ENCODE measurements around the gene CPNE2.

Gene CPNE2

GRCh38 chr16:57152096-57153093, 60.0 kb downstream of the CPNE2 start:
- H3K27ac ChIP-seq, result peak overlapping the region in 2 of 21 experiments; percentile 5 to 8

GRCh38 chr16:57153841-57154240, 61.5 kb downstream of the CPNE2 start:
- Histone ChIP-seq H3K4me3 (no peak overlapping the region), H3K27ac (no peak overlapping the region)

More at GRCh38 chr16:57152096-57153093, 60.0 kb downstream of the CPNE2 start:
- H3K4me3 ChIP-seq, result no peak overlapping the region

- no peak overlapping the region for H3K27ac ChIP-seq
- H3K4me3 ChIP-seq, result no peak overlapping the region
Observed at GRCh38 chr16:57155702-57156350, 63.4 kb downstream of the CPNE2 start.

DNA sequence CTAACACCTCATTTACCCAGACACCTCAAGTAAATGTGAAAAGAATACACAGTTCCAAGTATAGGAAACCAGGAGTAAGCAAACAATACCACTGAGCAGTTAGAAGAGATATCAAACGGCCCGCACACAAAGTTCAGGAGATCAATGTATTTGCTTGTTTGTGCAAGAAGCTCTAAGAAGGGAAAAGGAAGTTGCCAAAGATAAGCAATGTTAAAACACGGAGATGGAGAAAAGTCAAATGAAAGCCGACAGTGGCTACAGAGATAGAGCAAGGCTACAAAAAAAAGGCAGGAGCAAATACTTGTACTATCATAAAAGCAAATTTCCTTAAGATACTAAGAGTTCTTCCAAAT, 63.9 kb downstream of the CPNE2 start:
- no peak overlapping the region for H3K4me3 ChIP-seq
- H3K27ac ChIP-seq, result no peak overlapping the region

GRCh38 chr16:57157533-57157932, 65.2 kb downstream of the CPNE2 start:
- no peak overlapping the region for H3K27ac ChIP-seq
- no peak overlapping the region for H3K4me3 ChIP-seq

- Histone ChIP-seq H3K27ac (no peak overlapping the region), H3K4me3 (no peak overlapping the region)
Observed at GRCh38 chr16:57159447-57159846, 67.1 kb downstream of the CPNE2 start.

DNA sequence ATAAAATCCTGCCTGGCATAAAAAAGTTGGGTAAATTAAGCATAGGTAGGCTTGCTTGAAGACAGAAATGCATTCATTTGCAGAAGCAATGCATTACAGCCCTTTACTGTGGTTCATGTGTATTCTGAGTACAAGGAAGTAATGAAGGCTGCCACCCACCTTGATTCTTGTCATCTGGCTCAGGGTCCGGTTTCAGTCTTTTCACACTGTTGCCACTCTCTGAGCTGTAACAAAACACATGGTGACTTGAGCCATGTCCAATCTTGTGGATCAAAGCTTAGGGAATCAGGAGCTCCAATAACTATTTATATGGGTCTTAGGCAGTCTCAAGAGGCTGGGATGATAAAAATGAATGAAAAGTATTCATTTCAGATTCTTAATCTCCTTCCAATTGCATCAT, 71.5 kb downstream of the CPNE2 start:
- no peak overlapping the region for H3K4me3 ChIP-seq
- no peak overlapping the region for H3K27ac ChIP-seq

DNA sequence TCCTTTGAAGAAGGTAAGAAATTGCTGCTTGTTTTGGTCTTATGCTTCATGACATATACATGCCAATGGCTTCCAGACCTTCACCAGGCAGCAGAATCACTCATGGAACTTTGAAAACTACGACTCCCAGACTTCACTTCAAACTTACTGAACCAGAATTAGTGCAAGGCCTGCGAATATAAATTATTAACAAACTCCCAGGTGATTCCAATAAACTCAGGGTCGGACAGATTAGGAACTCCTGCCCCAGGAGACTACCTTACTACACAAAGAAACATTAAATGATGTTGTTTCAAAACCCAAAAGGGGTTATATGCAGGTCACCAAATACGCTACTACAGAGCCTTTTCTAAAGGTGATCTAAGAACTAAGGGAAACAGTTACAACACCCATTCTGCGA, 73.1 kb downstream of the CPNE2 start:
- Histone ChIP-seq H3K4me3 (no peak overlapping the region), H3K27ac (no peak overlapping the region)

- H3K4me3 ChIP-seq, result no peak overlapping the region
- H3K27ac ChIP-seq, result no peak overlapping the region
Observed at GRCh38 chr16:57165938-57166337, 73.6 kb downstream of the CPNE2 start.

GRCh38 chr16:57166451-57166850, 74.1 kb downstream of the CPNE2 start:
- Histone ChIP-seq H3K4me3 (no peak overlapping the region), H3K27ac (peak overlapping the region in 10 of 21 experiments; percentile 1 to 67 (median 19))

GRCh38 chr16:57166951-57167350, 74.6 kb downstream of the CPNE2 start:
- no peak overlapping the region for H3K4me3 ChIP-seq
- H3K27ac ChIP-seq, result peak overlapping the region in 10 of 21 experiments; percentile 1 to 67 (median 19)

DNA sequence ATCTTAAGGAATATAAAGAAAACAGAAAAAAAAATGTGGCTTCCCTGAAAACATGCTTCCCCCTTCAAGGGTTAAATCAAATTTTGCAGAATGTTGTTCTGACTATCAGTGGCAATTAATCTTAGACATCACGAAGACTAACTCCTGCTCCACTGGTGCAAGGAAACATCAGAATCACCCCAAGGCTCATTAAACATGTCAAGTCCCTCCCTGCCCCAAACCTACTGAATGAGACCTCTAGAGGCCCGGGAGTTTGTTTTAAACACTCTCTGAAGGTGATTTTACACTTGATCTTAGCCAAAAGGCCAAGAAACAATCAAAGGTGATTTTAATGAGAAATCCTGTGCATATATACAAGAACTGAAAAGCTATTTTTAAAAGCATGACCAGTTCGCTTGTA, 75.2 kb downstream of the CPNE2 start:
- H3K27ac ChIP-seq, result peak overlapping the region in 7 of 21 experiments; percentile 5 to 67 (median 14)

GRCh38 chr16:57167953-57168352, 75.6 kb downstream of the CPNE2 start:
- H3K27ac ChIP-seq, result peak overlapping the region in 2 of 21 experiments; percentile 5 to 67

More for the DNA sequence above, 75.2 kb downstream of the CPNE2 start:
- no peak overlapping the region for H3K4me3 ChIP-seq

GRCh38 chr16:57169327-57169726, 76.9 kb downstream of the CPNE2 start:
- H3K27ac ChIP-seq, result no peak overlapping the region
- H3K4me3 ChIP-seq, result no peak overlapping the region

More at GRCh38 chr16:57167953-57168352, 75.6 kb downstream of the CPNE2 start:
- no peak overlapping the region for H3K4me3 ChIP-seq

DNA sequence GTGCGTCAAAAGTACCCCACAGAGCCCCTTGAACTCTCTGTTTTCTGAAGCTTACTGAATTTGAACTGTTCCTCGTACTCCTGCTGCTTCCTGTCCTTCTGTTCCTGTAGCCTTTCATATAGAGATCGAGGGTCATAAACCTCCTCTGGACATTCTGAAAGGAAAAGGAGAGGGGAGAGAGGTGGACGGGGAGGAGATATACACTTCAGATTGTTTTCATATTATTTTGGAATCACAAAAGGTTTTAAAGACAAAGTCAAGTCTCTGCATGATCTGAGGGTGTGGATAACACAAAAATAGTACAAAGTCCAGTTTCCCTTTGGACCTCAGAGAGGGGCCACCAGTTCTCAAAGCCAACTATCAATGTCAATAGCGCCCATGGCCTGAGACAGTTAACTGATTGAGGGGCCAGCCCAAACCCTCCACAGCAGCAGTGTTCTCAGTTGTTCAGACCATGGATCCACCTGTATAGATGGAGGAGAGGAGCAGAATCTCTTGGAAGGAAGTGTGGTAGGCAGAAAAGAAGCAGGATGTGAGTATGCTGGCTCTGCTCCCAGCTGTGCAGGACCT, 80.4 kb downstream of the CPNE2 start:
- no peak overlapping the region for H3K27ac ChIP-seq
- H3K4me3 ChIP-seq, result no peak overlapping the region

- Histone ChIP-seq H3K4me3 (no peak overlapping the region), H3K27ac (no peak overlapping the region)
Observed at GRCh38 chr16:57175896-57176295, 83.5 kb downstream of the CPNE2 start.

- no peak overlapping the region for H3K27ac ChIP-seq
- no peak overlapping the region for H3K4me3 ChIP-seq
Observed at GRCh38 chr16:57178196-57178595, 85.8 kb downstream of the CPNE2 start.

DNA sequence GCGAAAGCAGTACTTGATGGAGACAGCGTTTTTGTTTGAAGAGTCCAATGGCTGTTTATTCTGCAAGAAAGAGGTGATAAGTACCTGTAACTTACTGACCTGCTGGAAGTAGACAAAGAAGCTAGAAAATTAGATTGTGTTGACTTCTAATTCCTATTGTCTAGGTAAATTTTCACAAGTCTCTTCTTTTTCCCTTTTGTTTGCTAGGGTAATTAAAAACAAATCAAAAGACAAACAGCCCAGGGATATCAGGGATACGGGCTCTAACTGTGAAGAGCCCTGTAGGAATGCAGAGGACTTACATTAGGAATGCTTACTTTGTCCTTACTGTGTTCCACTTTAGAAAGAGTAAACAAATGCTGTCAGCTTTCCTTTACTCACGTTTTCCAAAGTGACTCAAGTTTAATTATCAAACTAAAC, 86.4 kb downstream of the CPNE2 start:
- no peak overlapping the region for H3K4me3 ChIP-seq
- H3K27ac ChIP-seq, result no peak overlapping the region

- Histone ChIP-seq H3K27ac (no peak overlapping the region), H3K4me3 (no peak overlapping the region)
Observed at GRCh38 chr16:57179215-57179828, 86.9 kb downstream of the CPNE2 start.

DNA sequence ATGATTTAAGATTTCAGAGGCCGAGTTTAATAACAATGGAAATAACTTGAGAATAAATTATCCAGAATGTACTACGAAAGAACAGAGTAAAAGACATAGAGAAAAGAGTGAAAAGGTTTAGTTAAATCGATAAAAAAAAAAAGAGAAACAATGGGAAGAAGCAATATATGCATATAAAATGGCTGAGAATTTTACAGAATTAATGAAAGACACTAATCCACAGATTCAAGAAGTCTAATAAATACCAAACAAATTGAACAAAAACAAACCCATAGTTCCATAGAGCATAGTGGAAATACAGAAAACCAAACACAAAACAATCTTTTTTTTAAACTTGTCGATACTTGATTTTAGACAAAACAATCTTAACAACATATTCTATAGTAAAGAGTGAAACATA, 91.7 kb downstream of the CPNE2 start:
- H3K4me3 ChIP-seq, result no peak overlapping the region

More for the DNA sequence above, 91.7 kb downstream of the CPNE2 start:
- no peak overlapping the region for H3K27ac ChIP-seq
